DMS79 treated with DMSO at 0.1 percent for 48 hours (cell line): Measurements from ENCODE around the gene ATP2A3.

Source experiments
- DNase-seq: peaks from one replicate; lab custom pipeline; 2025; lab: John Stamatoyannopoulos, UW

The ATP2A3 gene

DNA sequence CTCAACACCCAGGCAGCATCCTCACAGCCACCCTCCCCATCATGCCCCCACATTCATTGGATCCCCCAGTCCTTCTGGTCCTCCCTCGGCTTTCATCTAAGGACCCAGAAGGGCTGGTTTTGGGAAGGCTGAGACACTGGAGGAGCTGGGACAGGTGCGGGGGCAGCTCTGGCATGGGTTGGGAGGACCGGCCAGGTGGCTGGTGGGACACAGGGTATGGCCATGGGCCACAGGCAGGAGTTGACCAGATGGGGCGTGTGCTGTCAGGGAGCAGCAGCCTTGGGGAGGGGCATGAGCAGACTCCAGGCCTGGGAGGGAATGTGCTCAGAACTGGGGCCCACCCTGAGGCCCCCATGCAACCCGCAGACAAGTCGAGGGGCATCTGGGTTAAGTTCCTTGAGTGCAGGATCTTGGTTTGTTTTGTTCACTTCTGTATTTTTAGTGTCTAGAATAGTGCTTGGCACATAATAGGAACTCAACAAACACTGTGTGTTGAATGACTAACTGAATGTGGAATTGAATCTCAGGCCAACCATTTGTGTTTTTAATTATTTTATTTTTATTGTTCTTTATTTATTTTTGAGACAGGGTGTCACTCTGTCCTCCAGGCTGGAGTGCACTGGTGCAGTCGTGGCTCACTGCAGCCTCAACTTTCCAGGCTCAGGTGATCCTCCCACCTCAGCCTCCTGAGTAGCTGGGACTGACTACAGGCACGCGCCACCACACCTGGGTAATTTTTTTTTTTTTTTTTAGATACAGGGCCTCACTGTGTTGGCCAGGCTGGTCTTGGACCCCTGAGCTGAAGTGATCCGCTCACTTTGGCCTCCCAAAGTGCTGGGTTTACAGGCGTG is 53.6 kb downstream of the ATP2A3 start:
- DNase-seq = no peak

DNA sequence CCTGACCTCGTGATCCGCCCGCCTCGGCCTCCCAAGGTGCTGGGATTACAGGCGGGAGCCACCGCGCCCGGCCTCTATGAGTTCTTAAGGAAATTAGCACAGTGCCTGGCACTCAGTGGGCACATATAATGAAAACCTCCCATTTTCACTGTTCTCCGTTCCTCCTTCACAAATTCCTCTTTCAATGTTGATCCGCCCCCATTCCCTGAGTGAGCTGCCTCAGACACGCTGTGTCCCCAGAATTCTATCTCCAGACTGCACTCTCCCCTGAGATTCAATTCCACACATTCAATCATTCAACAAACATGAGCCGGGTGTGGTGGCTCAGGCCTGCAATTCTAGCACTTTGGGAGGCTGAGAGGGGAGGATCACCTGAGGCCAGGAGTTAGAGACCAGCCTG is 55.0 kb downstream of the ATP2A3 start:
- DNase-seq = no peak

DNA sequence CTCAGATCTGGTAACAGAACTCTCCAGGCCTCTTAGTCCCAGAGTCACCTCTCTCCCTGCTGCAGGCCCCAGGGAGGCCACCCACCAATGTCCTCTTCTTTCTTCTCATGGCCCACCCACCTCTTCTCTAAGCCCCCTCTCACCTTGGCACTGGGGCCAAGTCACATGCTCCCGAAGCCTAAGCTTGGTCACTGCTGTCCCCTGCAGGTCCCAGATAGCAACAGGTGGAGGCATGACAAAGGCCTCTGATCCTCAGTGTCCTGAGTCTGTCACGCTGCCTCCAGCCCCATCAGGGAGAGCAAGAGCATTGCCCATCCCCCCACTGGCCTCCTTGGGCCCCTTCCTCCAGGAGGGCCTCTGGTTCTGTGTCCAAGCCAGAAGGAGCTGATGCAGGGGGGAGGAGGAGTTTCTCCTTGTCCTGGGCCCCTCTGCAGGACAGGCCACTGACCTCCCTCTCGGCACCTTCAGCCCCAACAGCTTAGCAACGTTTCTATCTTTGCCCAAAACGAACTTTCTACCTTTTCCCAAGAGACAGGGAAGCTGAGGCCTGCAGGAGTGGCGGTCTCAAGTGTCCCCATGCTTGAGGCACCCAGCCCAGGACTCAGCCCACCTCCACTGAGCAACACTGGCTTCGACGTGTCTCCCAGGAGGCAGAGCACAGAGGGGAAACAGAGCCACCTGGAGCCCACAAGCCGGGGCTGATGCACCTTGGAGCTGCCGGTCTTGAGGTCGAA is 56.6 kb downstream of the ATP2A3 start:
- DNase-seq = no peak

DNA sequence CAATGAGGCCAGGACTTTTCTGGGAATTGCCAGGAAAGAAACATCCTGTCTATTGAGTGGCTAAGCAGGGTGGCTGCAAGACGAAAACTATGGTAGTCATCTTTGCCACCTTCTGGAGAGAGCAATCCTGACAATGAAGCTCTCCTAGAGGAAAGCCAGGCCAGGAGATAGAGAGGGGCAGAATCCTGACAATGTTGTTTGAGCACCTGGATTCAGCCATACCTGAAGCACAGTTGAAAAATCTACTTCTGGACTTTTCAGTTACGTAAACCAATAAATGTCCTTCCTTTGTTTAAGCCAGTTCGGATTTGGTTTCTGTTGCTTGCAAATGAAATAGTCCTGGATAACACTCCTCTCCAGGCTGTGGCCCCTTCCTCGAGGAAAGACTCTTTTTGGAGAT is 57.4 kb downstream of the ATP2A3 start:
- DNase-seq = no peak

DNA sequence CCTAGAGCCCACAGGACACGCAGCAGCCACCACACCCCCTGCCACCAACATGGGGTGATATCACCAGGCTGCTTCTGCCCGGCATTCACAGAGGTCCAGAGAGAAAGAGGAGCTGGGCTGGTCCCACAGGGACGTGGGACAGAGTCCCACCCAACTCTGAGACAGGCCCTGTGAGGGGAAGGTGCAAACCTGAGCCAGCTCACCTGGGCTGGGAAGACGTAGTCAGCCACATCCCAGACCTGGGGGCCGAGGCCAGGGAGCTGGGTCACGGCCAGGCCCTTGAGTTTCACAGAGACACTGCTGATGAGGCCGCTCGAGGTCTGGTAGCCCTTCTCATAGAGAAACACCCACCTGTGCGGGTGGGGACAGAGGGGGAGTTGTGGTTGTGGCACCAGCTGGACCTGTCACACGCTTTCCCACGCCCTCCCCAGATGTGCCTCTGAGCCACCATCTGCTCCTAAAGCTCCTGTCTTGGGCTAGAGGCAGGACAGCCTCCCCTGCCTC is 59.2 kb downstream of the ATP2A3 start:
- DNase-seq = no peak

DNA sequence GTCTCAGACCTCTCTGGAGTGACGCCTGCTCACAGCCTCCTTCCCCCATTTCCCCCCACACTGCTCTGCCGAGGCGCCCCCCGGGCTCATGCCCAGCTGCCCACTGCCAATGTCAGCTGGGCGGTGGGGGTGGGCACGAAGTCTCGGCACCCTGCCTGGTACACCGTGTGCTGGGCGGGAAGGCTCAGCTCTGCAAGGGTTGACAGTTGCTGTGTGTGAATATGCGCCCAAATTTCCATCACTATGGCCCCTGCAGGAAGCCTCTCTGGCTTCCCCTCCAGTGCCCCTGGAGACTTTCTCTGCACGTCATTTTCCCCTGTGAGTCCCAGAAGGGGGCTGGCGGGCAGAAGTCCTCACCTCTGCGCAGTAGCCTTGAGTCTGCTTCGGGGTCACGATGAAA is 59.7 kb downstream of the ATP2A3 start:
- DNase-seq = no peak

DNA sequence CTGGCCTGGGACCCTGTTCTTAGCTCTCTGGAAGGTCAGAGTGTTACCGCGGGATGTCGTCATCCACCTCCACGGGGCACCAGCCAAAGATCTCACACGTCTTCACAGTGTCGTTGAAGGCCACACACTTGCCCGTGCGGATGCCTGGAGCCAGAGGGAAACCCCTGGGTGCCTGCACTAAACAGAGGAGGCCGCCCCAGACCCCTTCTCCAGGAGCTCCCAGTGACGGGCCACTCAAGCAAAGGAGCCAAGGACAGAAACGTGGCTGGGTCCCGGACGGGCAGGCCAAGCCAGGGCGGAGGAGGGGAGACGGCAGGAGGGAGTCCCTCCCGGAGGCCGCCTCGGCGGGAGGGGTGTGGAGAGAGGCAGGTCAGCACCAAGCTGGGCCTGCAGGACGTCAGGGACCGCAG is 60.4 kb downstream of the ATP2A3 start:
- no peak for DNase-seq

DNA sequence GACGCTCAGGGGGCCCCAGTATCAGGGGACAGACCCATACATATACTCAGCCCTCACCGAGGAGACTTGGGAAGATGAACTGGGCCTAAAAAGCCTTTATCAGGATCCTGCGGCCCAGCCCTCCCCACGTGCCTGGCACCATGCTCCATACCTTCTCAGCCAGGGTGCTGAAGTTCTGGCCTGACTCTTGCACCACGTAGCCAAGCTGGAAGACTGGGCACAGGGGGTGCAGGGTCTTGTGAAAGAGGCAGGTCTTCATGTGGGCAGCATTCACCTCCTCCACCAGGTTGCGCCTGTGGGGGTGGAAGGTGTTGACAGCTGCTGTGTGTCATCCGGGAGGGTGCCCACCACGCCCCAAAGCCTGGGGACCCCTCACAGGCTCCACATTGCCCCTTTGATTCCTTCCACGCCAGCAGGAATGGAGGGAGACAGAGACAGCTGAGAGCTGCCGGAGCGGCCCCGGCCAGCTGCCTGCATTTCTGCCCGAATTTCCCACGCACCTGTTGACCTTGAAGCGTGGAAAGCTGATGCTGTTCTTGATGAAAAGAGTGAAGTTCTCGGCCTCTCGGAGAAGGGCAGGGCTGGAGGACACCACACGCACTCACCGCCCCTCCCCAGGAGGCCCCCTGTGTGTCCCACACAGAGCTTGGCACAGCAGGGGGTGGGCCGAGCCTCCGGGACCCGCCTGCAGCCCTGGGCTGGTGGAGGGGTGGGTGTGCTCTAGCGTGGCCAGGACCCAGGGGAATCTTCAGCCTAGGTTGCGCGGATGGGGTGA is 61.0 kb downstream of the ATP2A3 start:
- no peak for DNase-seq

DNA sequence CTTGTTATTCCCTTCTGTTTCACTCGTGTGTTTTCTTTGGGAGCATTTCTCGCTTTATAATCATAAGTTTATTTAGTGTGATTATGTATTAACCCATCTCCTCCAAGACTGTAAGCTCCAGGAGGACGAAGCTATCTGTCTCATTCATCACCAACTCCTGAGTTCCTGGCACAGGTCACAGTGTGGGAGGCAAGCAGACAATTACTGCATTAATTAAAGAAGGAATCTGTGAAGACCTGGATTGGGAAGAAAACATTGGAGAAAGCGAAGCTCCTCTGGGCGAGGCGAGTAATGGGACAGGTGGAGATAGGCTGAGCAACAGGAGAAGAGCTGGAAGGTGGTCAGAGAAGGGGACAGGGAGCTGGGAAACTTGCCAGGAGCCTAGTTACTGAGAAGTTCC is 63.6 kb downstream of the ATP2A3 start:
- DNase-seq = peak; percentile 11

DNA sequence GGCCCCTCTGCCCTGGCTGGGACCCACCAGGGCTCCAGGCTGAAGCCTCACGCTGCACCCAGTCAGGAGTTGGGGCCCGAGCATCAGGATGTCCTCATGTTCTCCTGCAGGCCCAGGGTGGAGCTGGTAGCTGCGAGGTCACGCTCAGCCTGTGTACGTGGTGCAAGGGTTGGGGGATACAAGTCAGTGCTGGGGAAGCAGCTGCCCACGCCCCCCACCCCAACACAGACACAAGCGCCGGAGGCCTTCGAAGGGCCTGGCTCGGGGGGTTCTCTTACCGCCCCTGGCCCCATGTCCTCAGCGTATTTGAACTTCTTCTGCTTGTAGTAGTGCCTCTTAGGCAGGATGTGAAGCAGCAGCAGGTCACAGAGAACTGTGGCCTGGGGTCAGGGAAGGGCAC is 66.5 kb downstream of the ATP2A3 start:
- DNase-seq = no peak

DNA sequence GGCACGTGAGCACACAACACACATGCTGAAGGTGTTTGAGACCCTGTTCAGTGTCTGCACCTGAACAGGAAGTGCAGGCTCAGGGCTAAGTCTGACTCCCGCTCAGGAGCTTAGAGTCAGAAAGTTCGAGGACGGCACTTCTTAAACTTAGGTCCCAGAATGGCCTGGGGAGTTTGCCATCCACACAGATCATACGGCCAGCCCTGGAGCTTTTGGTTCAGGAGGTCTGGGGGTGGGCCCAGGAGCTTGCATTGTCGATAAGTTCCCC is 67.3 kb downstream of the ATP2A3 start:
- no peak for DNase-seq

DNA sequence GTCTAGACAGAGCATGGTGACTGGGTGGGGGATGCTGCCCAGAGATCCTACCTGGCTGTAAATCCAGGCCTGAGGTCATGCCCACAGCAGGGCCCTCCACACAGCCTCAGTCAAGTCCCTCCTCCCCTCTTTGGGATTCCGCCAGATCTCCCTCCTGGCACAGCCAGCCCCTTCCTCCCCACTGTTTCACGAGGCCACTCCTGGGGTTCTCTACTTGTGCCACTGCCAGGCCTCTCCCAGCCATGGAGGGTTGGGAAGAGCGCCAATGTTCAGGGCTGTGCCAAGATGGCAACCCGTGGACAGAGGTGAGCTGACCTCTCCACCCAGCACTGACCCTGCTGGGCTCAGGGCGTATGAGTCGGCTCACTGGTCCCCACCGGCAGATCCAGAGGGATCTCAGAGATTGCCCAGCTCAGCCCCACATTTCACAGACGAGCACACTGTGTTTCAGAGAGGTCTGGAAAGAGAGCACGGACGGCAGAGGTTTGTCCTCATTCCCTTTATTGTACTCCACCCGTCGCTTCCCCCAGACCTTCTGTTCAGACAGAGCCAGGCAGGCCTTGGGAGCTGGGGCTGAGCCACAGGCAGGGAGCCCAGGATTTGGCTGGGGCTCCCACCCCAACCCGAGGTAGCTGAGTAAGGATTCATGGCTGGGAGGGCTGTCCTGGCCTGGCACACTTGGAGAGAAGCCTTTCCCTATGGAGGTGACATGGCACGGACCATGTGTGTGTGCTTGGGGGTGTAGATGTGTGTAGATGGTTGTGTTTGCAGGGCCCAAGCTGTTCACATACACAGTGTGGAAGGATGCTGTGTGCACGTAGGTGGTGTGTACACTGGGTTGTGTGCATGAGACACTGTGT is 67.9 kb downstream of the ATP2A3 start:
- DNase-seq = peak; percentile 48

DNA sequence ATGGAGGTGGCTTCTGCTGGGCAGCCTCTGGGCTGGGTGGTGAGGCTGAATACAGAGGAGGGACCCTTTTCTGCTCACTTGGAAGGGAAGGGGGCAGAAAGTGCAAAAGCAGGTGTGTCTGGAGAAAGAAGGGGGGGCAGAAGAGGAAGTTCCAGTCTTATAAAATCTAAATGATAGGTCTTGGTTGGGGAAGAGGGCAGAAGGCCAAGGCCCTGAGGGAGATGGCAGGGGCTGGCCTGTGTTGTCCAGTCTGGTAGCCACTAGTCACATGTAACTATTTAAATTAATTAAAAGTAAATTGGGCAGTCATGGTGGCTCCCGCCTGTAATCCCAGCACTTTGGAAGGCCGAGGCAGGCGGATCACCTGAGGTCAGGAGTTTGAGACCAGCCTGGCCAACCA is 68.9 kb downstream of the ATP2A3 start:
- no peak for DNase-seq

DNA sequence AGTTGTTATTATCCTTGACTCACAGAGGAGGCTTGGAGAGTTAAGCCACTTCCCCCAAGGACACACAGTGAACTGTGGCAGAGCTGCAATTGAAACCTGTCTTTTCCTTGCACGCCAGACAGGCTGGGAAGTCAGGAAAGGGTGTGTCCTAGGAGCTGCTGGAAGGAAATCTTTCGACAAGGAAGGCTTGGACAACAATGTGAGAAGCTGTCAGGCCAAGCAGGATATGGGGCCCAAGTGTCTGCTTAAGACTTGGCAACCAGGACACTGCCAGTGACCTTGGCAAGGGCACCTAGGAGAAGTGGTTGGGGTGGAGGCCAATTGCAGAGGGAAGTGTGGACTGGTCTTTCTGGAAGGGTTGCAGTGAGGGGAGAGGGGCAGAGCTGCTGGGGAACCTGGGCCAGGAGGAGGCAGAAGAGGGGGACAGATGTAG is 69.3 kb downstream of the ATP2A3 start:
- no peak for DNase-seq

DNA sequence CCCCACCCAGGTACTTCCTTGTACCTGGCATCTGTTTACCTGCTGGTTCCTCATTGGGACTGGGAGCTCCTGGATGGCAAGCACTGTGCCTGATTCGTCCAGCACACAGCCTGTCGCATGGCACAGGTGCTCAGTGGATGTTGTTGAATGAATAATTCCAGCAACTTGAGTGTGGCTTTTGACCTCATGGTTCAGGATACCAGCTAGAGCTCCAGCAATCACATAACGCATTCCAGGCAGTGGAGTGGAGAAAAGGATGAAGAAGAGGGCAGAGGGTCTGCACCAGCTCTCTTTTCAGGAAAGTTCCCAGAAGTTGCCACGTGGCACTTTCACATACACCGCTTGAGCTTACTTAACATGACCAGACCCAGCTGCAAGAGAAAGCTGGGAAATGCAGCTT is 70.0 kb downstream of the ATP2A3 start:
- no peak for DNase-seq

DNA sequence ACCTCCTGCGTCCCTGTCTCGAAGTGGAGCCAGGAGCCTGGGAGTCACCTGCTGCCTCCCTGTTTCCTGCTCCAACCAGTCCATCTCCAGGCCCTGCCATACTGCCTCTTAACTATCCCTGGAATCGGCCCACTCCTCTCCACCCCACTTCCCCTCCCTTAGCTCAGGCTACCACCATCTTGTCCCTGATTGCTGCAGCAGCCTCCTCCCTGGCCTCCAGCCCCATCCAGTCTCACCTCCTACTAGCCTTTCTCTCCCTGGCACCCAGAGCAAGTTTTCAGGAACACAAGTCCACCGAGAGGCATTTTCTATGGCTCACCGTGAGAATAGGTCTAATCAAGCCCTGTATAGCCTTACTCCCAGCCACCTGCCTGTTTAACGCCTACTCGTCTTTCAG is 70.5 kb downstream of the ATP2A3 start:
- DNase-seq = no peak

DNA sequence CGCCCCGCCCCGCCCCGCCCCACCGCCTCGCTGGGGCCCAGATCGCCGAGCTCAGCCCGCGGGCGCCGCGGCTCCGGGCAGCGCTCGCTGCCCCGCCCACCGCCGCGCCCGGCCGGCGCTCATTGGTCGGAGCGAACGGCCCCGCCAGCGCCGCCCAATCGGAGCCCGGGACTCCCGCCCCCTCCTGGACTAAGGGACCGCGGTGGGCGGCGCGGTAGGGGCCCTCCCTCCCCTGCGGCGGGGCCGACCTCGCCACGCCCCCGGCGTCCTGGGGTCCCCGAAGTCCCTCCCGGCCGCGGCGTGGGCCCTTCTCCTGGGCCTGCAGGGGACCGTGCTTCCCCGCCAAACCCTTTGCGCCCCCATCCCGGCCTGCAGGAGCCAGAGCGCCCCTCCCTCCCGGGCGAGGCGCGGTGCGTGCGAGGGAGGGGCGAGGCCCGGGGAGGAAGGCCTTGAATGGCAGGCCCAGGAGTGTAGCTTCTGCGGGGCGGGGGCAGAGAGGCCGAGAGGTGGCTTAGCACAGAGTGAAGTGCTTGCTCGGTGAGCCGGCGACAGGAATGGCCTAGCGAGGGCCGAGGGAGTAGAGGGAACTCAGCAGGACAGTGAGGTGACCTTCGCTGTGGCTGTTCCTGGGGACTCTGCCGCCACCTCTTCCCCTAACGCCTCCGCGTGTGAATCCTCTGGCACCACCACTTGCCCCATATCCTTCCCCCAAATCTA is 71.1 kb downstream of the ATP2A3 start, which contains the start of gene CAMKK1:
TSS of gene CAMKK1 (minus strand) at position 51 of the 717 bp plus-strand sequence. CDS start 7,366 bp downstream, outside the sequence.
- DNase-seq = peak; percentile 79

DNA sequence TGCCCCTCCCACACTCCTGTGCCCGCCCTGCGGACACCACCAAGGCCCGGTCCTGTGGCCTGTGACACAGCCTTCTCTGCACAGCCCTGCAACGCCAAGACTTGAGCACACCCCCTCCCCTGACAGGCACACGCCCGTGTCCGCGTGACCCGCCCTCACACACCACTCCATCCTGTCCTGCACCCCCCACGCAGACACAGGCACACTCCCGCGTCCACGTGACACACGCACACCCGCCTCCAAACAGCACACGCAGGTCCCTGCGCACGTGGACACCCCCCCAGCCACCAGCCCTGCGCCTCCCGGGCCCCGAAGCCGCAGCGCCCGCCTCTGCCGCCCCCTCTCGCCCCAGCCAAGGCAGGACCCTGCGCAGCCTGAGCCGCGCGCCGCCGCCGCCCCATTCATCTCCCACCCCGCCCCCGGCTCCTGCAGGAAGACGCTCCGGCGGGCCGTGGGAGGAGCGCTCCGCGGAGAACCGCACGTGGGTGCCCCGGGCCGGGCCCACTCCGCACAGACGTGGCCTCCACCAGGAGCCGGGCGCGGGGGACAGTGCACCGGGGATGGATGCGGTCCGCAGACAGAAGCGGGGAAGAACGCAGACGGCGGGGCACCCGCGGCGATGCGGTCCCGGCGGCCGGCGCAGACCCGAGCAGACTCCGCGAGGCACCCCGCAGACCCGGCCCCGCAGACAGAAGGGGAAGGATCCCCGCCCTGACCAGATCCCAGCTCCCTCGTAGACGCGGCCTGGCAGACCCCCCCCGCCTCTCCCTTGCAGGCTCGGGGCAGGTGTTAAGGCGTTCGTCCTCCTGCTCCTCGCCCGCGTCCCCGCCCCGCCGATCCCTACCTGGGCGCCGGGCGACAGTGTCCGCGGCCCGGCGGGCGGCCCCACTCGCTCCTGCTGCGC is 71.9 kb downstream of the ATP2A3 start:
- DNase-seq = peak; percentile 24

DNA sequence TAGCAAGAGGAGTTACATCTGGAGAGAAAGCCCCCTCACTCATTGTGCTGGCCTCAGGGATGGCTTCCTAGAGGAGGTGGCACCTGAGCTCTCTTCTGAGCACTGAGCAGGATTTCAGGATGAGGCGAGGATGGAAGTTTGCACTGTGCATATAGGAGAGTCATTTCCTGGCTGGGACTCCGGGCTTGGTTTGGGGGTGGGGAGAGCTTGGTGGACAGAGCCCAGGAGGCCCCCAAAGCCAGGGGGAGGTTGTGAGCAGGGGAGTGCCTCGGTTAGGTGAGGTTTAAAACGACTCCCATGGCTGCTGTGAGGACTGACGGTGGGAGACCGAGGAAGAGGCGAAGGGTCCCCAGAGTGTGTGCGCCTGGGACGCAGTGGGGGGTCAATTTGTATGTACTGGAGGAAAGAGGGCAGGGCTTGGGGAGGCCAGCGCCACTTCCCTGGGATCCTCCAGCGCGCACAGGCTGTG is 72.6 kb downstream of the ATP2A3 start:
- no peak for DNase-seq

DNA sequence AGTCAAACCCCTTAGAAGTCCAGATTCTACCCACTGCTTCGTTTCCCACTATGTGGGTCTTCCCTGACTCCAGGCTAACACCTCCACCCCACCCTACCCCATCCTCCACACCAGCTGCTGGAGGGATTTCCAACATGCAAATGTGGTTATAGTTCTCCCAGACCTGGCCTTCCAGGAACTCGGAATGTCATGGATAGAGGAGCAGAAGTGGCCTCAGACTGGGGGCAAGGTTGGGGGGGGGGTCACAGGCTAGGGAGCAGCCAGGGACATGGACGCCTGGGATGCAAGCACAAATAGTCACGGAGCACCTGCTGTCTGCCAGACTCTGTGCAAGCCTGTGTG is 73.4 kb downstream of the ATP2A3 start:
- DNase-seq = no peak
